Mesenchymal stem cell (in vitro differentiated cells and primary cell): Measurements from ENCODE around the gene KCNN3.

ENCODE experiments used
- DNase-seq: peaks from one replicate; pipeline ENCODE4 v3.0.0-alpha.2; 2013
- H2AFZ ChIP-seq: one replicate; pipeline ENCODE4 v1.6.1; 2013; ENCODE audit warnings: low read depth, mild to moderate bottlenecking, control low read depth, inconsistent platforms, low read length, moderate library complexity
- H2AK5ac ChIP-seq: 2 replicates; pipeline ENCODE4 v1.6.1; 2013; ENCODE audit warnings: low read length, moderate library complexity, mild to moderate bottlenecking, inconsistent platforms; ENCODE audit not compliant: severe bottlenecking
- H2BK120ac ChIP-seq: one replicate; pipeline ENCODE4 v1.6.1; 2013; ENCODE audit warnings: low read depth, mild to moderate bottlenecking, inconsistent platforms, low read length, moderate library complexity
- H2BK12ac ChIP-seq, 2 experiments: one replicate each; pipeline ENCODE4 v1.6.1; 2013; ENCODE audit warnings: inconsistent platforms in 2 of 2, low read length in 2 of 2, mild to moderate bottlenecking in 2 of 2, moderate library complexity in 2 of 2, control low read depth in 1 of 2
- H2BK15ac ChIP-seq: one replicate; pipeline ENCODE4 v1.6.1; 2013; ENCODE audit warnings: mild to moderate bottlenecking, low read depth, inconsistent platforms; ENCODE audit not compliant: poor library complexity, severe bottlenecking
- H2BK5ac ChIP-seq: 2 replicates; pipeline ENCODE4 v1.6.1; 2013; ENCODE audit warnings: low read depth, mild to moderate bottlenecking, low read length, control low read depth, inconsistent platforms; ENCODE audit not compliant: poor library complexity, severe bottlenecking
- H3K14ac ChIP-seq, 2 experiments: one replicate each; pipeline ENCODE4 v1.6.1; 2013; ENCODE audit warnings: inconsistent platforms in 2 of 2, low read length in 2 of 2, control low read depth in 1 of 2, mild to moderate bottlenecking in 1 of 2, moderate library complexity in 1 of 2
- H3K18ac ChIP-seq, 2 experiments: one replicate each; pipeline ENCODE4 v1.6.1; 2013; ENCODE audit warnings: inconsistent platforms in 2 of 2, low read length in 2 of 2, control low read depth in 1 of 2, low read depth in 1 of 2, mild to moderate bottlenecking in 1 of 2
- H3K23ac ChIP-seq, 2 experiments: one replicate each; pipeline ENCODE4 v1.6.1; 2013; ENCODE audit warnings: inconsistent platforms in 2 of 2, low read length in 2 of 2, mild to moderate bottlenecking in 2 of 2, moderate library complexity in 2 of 2, control low read depth in 1 of 2
- H3K27ac ChIP-seq: 2 replicates; pipeline ENCODE4 v1.5.1; 2013; ENCODE audit warnings: mild to moderate bottlenecking, moderate library complexity, low read length, control low read depth, inconsistent platforms; ENCODE audit not compliant: poor library complexity, severe bottlenecking
- H3K27me3 ChIP-seq, 2 experiments: 2 replicates each; pipeline versions ENCODE4 v1.6.1 to v1.7.0; 2013; ENCODE audit warnings: low read length in 2 of 2, mild to moderate bottlenecking in 2 of 2, moderate library complexity in 2 of 2, control low read depth in 1 of 2, inconsistent platforms in 1 of 2; ENCODE audit not compliant: control insufficient read depth in 1 of 2, insufficient read depth in 1 of 2
- H3K36me3 ChIP-seq, 2 experiments: 2 replicates each; pipeline versions ENCODE4 v1.6.1 to v1.7.0; 2013; ENCODE audit warnings: low read length in 2 of 2, control low read depth in 1 of 2, inconsistent platforms in 1 of 2, low read depth in 1 of 2, mild to moderate bottlenecking in 1 of 2; ENCODE audit not compliant: insufficient read depth in 2 of 2, control insufficient read depth in 1 of 2
- H3K4ac ChIP-seq, 2 experiments: one replicate each; pipeline ENCODE4 v1.6.1; 2013; ENCODE audit warnings: inconsistent platforms in 2 of 2, low read length in 2 of 2, mild to moderate bottlenecking in 2 of 2, moderate library complexity in 2 of 2, control low read depth in 1 of 2, low read depth in 1 of 2
- H3K4me1 ChIP-seq: 2 replicates; pipeline ENCODE4 v1.6.1; 2013; ENCODE audit warnings: low read depth, low read length, control low read depth; ENCODE audit not compliant: control insufficient read depth, insufficient read depth
- H3K4me2 ChIP-seq: 2 replicates; pipeline ENCODE4 v1.6.1; 2013; ENCODE audit warnings: low read length, mild to moderate bottlenecking, inconsistent platforms; ENCODE audit not compliant: poor library complexity, severe bottlenecking
- H3K4me3 ChIP-seq, 2 experiments: 2 replicates each; pipeline versions ENCODE4 v1.5.1 to v1.7.0; 2013; ENCODE audit warnings: low read length in 2 of 2, mild to moderate bottlenecking in 2 of 2, control low read depth in 1 of 2, low read depth in 1 of 2; ENCODE audit not compliant: insufficient read depth in 1 of 2
- H3K79me1 ChIP-seq: replicated peaks from 2 replicates; pipeline ENCODE4 v1.6.1; 2013; ENCODE audit warnings: mild to moderate bottlenecking, control low read depth, low read length, inconsistent platforms; ENCODE audit not compliant: poor library complexity, severe bottlenecking
- H3K9ac ChIP-seq: 2 replicates; pipeline ENCODE4 v1.7.0; 2013; ENCODE audit warnings: mild to moderate bottlenecking, low read length, moderate library complexity
- H3K9me3 ChIP-seq: 2 replicates; pipeline ENCODE4 v1.7.0; 2013; ENCODE audit warnings: mild to moderate bottlenecking, low read length; ENCODE audit not compliant: control insufficient read depth
- H4K8ac ChIP-seq: one replicate; pipeline ENCODE4 v1.6.1; 2013; ENCODE audit warnings: inconsistent platforms, mild to moderate bottlenecking, low read length, moderate library complexity
- H4K91ac ChIP-seq: one replicate; pipeline ENCODE4 v1.6.1; 2013; ENCODE audit warnings: mild to moderate bottlenecking, low read length, inconsistent platforms
- WGBS: methylation state at CpG from one replicate; pipeline ENCODE4 v1.1.7; 2013; ENCODE audit warnings: mixed read lengths; 5-methylcytosine and 5-hydroxymethylcytosine counted together

Gene KCNN3

DNA sequence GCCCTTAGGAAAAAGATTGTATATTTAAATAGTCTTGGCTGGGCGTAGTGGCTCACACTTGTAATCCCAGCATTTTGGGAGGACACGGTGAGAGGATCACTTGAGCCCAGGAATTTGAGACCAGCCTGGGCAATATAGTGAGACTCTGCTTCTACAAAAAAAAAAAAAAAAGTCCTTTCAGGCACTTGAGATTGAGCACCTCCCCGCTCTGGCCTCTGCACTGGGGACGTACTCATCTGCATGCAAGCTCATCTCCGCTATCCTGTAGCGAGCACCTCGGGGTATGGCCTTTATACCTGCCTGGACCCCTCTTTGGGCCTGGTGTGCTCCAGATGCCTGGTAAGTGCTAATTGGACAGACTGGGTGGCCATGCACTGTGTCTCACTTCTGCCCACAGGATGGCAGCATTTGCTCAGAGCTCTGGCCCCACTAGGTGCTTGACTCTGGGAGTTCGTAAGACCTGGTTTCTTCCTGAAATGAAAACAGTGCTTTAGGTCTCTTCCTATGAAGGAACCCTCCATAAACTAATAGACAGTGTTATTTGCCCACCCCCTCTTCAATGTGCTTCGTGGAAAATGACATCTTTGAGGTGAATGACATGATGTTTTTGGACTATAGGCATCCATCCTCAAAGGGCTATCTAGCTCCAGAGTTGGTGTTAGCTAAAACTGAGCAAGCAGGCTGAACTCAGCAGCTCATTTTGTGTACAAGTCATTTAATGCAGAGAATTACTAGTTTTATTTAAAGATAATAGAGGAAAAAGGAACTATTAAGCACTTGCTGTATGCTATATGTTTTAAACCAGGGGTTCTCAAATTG, 200.4 kb downstream of the KCNN3 start:
- Histone ChIP-seq H2BK5ac (no peak overlapping the region), H3K4me1 (no peaks in the 10 kb centered on the region), H3K27ac (no peak overlapping the region), H3K79me1 (no peaks in the 10 kb centered on the region), H4K8ac (no peak overlapping the region), H3K23ac (no peak overlapping the region), H3K4me2 (no peak overlapping the region), H4K91ac (no peak overlapping the region), H3K36me3 (no peaks in the 10 kb centered on the region), H2AFZ (no peak overlapping the region), H2BK12ac (no peak overlapping the region), H2AK5ac (no peak overlapping the region), H3K4me3 (no peak overlapping the region), H2BK15ac (no peak overlapping the region), H3K9ac (no peak overlapping the region), H2BK120ac (no peak overlapping the region), H3K14ac (no peak overlapping the region), H3K18ac (no peak overlapping the region), H3K4ac (no peak overlapping the region), H3K9me3 (no peaks in the 10 kb centered on the region), H3K27me3 (peaks cover 12 to 13% of the 10 kb centered on the region in 2 experiments)
- 57% methylated on average over 9 of the region's 9 CpGs for WGBS
- DNase-seq: peak; percentile 81

- Histone ChIP-seq H3K4ac (no peak overlapping the region), H3K27me3 (peaks cover 15 to 20% of the 10 kb centered on the region in 2 experiments), H2BK5ac (no peak overlapping the region), H3K4me1 (no peaks in the 10 kb centered on the region), H2AK5ac (no peak overlapping the region), H2BK12ac (no peak overlapping the region), H3K79me1 (no peaks in the 10 kb centered on the region), H2BK15ac (no peak overlapping the region), H2AFZ (no peak overlapping the region), H3K9ac (no peak overlapping the region), H3K4me3 (no peak overlapping the region), H3K23ac (no peak overlapping the region), H3K9me3 (no peaks in the 10 kb centered on the region), H3K18ac (no peak overlapping the region), H2BK120ac (no peak overlapping the region), H3K4me2 (no peak overlapping the region), H3K27ac (no peak overlapping the region), H3K36me3 (no peaks in the 10 kb centered on the region), H4K8ac (no peak overlapping the region), H3K14ac (no peak overlapping the region), H4K91ac (no peak overlapping the region)
- WGBS: 85% methylated on average over 7 of the region's 7 CpGs
- no peak for DNase-seq
Observed at GRCh38 chr1:154666051-154666790, 203.9 kb downstream of the KCNN3 start.

DNA sequence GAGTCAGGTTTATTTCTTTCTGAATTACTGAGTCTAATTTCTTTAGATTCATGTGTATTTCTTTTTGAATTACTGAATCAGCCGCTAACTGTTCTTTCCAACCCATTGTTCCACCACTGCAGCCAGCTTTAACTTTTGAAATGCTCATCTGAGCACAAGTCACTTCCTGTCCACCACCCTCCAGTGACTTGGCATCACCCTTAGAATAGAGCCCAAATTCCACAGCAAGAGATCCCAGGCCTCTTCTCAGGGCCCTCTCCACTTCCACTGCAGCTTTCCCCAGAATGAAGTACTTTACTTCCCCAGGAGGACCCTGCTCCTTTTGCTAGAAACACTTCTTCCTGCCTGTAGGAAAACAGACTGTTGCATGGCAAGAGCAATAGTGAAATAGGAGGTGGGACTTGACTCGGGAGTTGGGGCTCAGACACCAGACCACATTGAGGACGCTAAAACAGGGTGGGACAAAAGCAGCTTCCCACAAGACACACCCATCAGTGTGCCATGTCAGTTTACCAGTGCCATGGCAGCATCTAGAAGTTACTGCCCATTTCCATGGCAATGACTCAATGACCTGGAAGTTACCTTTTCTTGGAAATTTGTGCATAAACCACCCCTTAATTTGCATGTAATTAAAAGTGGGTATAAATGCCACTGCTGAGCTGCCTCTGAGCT, 205.6 kb downstream of the KCNN3 start:
- peak overlapping the region; percentile 14 for H2AFZ ChIP-seq
- H4K91ac ChIP-seq: no peak overlapping the region
- no peak overlapping the region for H2BK120ac ChIP-seq
- no peak overlapping the region for H3K27ac ChIP-seq
- no peak overlapping the region for H3K23ac ChIP-seq
- H2AK5ac ChIP-seq: no peak overlapping the region
- no peaks in the 10 kb centered on the region for H3K4me1 ChIP-seq
- no peak overlapping the region for H3K4me3 ChIP-seq
- no peaks in the 10 kb centered on the region for H3K36me3 ChIP-seq
- no peak overlapping the region for H3K14ac ChIP-seq
- H3K4ac ChIP-seq: no peak overlapping the region
- peaks cover 30 to 31% of the 10 kb centered on the region in 2 experiments for H3K27me3 ChIP-seq
- no peak overlapping the region for H2BK12ac ChIP-seq
- H4K8ac ChIP-seq: no peak overlapping the region
- H2BK15ac ChIP-seq: no peak overlapping the region
- no peaks in the 10 kb centered on the region for H3K79me1 ChIP-seq
- no peaks in the 10 kb centered on the region for H3K9me3 ChIP-seq
- 82% methylated on average over 3 of the region's 3 CpGs for WGBS
- H3K4me2 ChIP-seq: no peak overlapping the region
- H2BK5ac ChIP-seq: no peak overlapping the region
- H3K18ac ChIP-seq: no peak overlapping the region
- H3K9ac ChIP-seq: no peak overlapping the region
- DNase-seq: no peak
